HG02970 (cell line): Measurements from ENCODE around the gene FGF1.

Experiments
- ATAC-seq: cut with Tn5 transposase; IDR thresholded peaks from one replicate; pipeline ENCODE4 v1.9.1; 2021; ENCODE audit warnings: mild to moderate bottlenecking, moderate library complexity, moderate number of reproducible peaks; ENCODE audit not compliant: unreplicated experiment, low FRiP score

FGF1 gene

GRCh38 chr5:142671801-142672200 is 14.1 kb downstream of the FGF1 start:
- ATAC-seq, result no peak

- ATAC-seq, result no peak
Observed at GRCh38 chr5:142671266-142671665, 14.6 kb downstream of the FGF1 start.

- ATAC-seq, result no peak
Observed at GRCh38 chr5:142670804-142671203, 15.1 kb downstream of the FGF1 start.

- ATAC-seq, result no peak
Observed at GRCh38 chr5:142669477-142669876, 16.4 kb downstream of the FGF1 start.

- no peak for ATAC-seq
Observed at GRCh38 chr5:142668336-142668735, 17.6 kb downstream of the FGF1 start.

DNA sequence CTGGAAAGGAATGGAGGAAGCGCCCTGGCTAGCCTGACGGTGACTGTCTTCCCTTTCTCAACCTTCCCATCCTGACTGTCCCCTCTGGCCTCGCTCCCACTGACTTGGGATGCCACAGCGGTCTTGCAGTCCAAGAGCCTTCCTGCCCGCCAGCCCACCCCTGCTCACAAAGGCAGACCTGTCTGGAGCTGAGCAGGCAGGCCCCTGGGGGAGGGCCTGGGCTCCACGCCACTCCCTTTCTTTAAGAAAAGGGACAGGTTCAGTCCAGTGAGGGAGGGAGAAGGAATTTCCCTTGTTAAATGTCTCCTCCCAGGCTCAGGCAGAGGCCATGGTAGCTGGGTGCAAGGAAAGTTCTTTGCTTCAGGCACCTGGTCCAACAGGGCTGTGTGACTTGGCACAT is 18.1 kb downstream of the FGF1 start:
- ATAC-seq, result no peak

DNA sequence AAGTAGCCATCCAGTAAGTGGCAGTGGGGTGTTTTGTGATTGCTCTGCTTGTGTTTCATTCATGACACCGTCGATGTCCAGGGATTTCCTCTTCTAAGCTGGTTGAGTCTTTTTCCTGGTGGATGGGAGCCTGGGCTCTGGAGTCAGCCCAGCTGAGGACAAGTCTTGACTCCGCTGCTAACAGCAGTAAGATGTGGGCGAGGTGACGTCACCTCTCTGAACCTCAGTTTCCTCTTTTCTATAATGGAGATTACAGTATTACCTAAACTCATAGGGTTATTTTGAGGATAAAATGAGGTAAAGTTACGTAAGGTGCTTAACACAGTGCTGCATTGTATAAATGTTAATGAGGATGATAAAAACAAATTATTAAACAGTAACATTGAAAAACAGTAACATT is 21.3 kb downstream of the FGF1 start:
- no peak for ATAC-seq

DNA sequence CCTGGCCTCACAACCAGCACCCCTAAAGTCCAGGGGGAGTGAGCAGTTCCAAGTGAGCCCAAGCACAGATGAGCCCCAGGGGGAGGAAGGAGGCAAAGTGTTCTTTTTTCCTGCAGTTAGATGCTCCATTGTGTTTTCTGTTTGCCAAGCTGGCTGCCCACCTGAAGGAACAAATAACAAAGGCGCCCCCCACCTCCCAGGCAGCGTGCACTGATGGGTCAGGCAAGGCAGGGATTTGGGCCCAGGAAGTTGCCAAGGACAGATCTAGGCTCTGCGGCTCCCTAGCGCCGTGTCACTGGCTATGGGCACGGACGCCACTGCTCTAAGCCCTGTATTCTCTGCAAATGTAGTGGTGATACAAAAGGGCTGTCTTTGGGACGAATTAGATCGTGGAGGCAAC is 21.8 kb downstream of the FGF1 start:
- ATAC-seq, result no peak

DNA sequence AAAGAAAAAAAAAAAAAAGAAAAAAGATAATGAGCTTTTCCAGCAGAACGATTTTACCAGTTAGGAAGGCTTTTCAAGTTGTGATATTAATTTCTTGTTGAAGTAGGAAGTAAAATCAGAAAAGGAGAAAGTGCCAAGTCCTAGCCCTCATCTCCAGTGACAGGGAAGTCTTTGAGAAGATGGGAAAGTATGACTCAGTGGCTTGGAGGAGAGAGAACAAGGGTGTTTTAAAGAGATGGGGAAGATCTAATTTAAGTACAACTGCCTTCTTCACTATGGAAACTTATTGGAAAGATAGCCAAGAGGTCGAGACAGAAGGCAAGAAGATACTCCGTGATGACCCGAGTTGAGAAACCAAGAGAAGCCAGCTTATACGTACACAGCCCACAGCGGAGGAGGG is 22.6 kb downstream of the FGF1 start:
- ATAC-seq, result no peak

- ATAC-seq, result no peak
Observed at GRCh38 chr5:142661957-142662356, 23.9 kb downstream of the FGF1 start.

- no peak for ATAC-seq
Observed at GRCh38 chr5:142661143-142661542, 24.7 kb downstream of the FGF1 start.

DNA sequence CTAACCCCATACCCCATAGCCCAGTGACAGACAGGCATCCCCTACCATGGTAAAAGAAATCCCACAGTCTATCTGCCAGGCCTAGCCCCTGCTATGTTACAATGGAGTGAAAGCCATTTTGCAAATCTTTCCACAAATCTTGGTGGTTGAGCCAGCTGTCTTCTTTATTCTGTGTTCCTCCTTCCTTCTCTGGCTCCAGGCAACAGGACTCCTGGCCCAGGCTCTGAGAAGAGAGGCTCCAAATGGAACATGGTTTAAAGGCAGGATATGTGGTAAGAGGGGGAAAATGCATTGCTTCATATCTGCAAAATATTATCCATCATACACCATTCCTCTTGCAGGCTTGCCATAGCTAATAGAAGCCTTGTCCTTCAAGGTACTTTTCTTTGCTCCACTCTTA is 25.2 kb downstream of the FGF1 start:
- ATAC-seq, result no peak

GRCh38 chr5:142660196-142660595 is 25.7 kb downstream of the FGF1 start:
- ATAC-seq, result no peak

- ATAC-seq, result no peak
Observed at GRCh38 chr5:142659405-142659804, 26.5 kb downstream of the FGF1 start.

DNA sequence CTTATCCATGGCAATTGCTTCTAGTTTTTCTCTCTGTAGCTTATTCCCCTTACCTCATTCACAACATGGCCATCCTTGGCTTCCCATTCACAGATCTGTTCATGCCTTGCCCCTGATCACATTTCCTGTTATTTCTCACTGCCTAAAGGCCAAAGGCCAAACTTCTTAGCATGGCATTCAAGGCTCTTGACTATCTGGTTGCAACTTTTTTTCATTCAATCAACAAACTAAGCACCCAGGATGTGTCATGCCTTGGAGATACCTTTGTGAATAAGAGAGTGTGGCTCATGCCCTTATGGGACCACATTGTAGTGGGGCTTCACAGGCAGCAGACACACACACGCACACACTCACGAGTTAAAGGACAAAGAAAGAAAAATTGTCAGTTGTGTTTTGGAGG is 27.6 kb downstream of the FGF1 start:
- ATAC-seq, result no peak

GRCh38 chr5:142657446-142657845 is 28.4 kb downstream of the FGF1 start:
- no peak for ATAC-seq

DNA sequence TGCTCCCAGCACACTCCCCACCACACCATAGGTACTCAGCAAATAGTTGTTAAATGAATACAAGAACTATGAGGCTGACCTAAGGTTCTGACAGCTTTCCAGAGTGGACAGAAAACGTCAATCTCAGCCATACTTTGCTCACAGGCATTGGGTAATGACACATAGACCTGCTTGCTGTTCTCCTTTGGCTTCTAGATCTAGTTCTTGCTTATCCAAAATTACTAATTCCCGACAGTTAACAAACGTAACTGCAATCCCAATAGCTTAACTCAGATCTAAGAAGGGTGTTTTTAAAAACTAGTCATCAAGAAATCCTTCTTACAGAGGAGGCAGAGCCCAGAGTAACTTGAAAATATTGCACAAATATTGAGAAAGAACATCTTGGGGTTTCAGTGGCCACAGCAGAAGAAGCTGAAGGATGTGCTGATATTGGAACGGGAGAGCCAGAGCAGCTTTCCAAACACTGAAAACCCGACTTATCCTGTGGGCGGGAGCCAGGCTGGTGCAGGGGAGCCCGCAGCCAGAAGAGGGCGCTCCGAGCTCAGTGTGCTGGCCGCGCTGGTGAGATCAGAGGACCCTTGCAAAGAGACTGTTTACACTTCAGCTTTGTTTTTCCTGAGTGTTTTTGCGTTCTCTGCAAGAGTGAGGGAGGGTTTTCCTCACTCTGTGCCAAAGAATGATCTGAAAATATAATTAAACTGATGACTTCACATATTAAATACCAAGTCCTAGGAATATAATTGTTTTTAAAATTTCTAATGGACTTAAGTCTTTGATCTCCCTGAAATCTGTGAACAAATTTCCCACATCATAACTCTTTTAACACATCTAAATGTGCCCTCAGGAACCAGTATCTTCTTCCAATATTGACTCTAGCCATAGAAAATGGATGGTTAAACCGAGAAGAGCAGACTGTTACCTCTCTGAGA is 30.3 kb downstream of the FGF1 start:
- ATAC-seq, result no peak

GRCh38 chr5:142654578-142655058 is 31.3 kb downstream of the FGF1 start:
- ATAC-seq, result no peak

DNA sequence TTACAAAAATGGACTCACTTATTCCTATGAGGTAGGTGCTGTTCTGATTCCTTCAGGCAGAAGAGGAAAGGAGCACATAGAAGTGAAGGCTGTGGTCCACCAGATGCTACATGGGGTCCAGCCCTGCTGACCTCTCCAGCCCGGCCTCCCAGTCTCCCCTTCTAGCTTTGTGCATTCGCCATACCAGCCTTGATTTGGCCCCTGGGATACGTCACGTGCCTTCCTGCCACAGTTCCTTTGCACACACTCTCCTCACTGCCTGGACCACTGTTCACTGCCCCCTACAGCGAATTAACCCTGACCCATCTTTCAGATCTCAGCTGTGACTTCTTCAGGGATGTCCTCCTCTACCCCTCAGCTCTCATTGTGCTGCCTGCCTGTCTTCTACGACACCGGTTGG is 32.6 kb downstream of the FGF1 start:
- no peak for ATAC-seq

- no peak for ATAC-seq
Observed at GRCh38 chr5:142652563-142652962, 33.3 kb downstream of the FGF1 start.

- no peak for ATAC-seq
Observed at GRCh38 chr5:142650881-142651280, 35.0 kb downstream of the FGF1 start.

DNA sequence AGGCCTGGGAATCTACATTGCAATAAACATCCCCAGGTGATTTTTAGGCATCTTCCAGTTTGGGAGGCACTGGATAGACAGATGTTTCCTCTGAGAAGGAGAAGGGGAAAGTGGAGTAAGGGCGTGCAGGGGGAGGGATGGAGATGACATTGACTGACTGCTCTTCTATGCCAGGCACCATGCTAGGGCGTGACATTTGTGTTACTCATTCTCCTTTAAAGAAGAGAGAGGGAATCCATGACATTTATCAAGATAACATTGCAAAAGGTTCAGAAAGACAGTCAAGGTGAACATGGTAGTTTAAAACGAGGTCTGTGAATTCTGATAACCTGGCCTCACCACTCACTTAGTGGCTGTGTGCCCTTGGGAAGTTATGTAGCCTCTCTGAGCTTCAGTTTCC is 35.8 kb downstream of the FGF1 start:
- ATAC-seq, result no peak
